Esophagus muscularis mucosa (tissue), 4 donors: Measurements from ENCODE around the gene CD22. TPM values are rescaled to one million over a fixed set of nuclear protein-coding genes. Genes with fewer than 3 reads are reported as not detected.

ENCODE experiments used
- DNase-seq: peaks from one replicate; pipeline ENCODE4 v3.0.0-alpha.2; 2017; ENCODE audit errors: extremely low spot score
- H3K27ac ChIP-seq, 4 donors: fragments of 200-600 bp; sonication (generic); replicated peaks in 1 of 4; 1 replicate in 3 of 4; 2 replicates in 1 of 4; pipeline ENCODE4 v1.5.1; 2016 to 2019; ENCODE audit warnings: mild to moderate bottlenecking in 1 of 4
- H3K27me3 ChIP-seq, 4 donors: fragments of 200-600 bp; sonication (generic); one replicate each; pipeline versions ENCODE4 v1.5.1 to v1.6.0; 2016 to 2019
- H3K36me3 ChIP-seq, 4 donors: fragments of 200-600 bp; sonication (generic); one replicate each; pipeline ENCODE4 v1.5.1; 2016 to 2019
- H3K4me1 ChIP-seq, 4 donors: fragments of 200-600 bp; sonication (generic); one replicate each; pipeline ENCODE4 v1.5.1; 2016 to 2019
- H3K4me3 ChIP-seq, 4 donors: fragments of 200-600 bp; sonication (generic); 1 replicate in 2 of 4; 2 replicates in 2 of 4; pipeline ENCODE4 v1.5.1; 2016 to 2019; ENCODE audit warnings: mild to moderate bottlenecking in 4 of 4, moderate library complexity in 1 of 4
- H3K9me3 ChIP-seq, 4 donors: fragments of 200-600 bp; sonication (generic); 1 replicate in 3 of 4; 2 replicates in 1 of 4; pipeline ENCODE4 v1.5.1; 2016 to 2019
- EP300 ChIP-seq: sonication (generic); formaldehyde crosslinking; IDR thresholded peaks from one replicate; pipeline ENCODE4 v1.6.1; 2017; ENCODE audit warnings: antibody characterized with exemption
- POLR2A ChIP-seq: fragments of 450-650 bp; IDR thresholded peaks from one replicate; pipeline ENCODE4 v1.6.1; 2017; ENCODE audit warnings: antibody characterized with exemption, moderate library complexity, mild to moderate bottlenecking, low read depth
- POLR2AphosphoS5 ChIP-seq, 2 donors: sonication (generic); formaldehyde crosslinking; IDR thresholded peaks; one replicate each; pipeline ENCODE4 v1.6.1; 2017; ENCODE audit warnings: antibody characterized with exemption in 2 of 2
- WGBS: methylation state at CpG from one replicate; pipeline ENCODE4 v1.1.5; 2018; 5-methylcytosine and 5-hydroxymethylcytosine counted together
- intact Hi-C: fragments of 100-400 bp; cut with DNase I; formaldehyde crosslinking; loops from one replicate; pipeline ENCODE4 v1.15.1; 2023
- total RNA-seq, 4 donors: library from RNA; depleted of rRNA; stranded (reverse); fragments of >200 nt; gene quantifications; one replicate each; pipeline versions ENCODE4 v1.1.0 to v1.2.1, GENCODE V29; 2016
- TF ChIP-seq, protein P1 (sequence below), 3 experiments: fragments of 200-600 bp in 2 of 3; fragments of 450-650 bp in 1 of 3; sonication (generic) in 2 of 3; IDR thresholded peaks; one replicate each; pipeline ENCODE4 v1.5.1; 2017 to 2019; ENCODE audit warnings: antibody characterized with exemption in 3 of 3, mild to moderate bottlenecking in 2 of 3, moderate library complexity in 1 of 3

CD22 gene
- total RNA-seq, 4 donors from 2014 or later: 2.3 to 12.5 (median 3.7) TPM

DNA sequence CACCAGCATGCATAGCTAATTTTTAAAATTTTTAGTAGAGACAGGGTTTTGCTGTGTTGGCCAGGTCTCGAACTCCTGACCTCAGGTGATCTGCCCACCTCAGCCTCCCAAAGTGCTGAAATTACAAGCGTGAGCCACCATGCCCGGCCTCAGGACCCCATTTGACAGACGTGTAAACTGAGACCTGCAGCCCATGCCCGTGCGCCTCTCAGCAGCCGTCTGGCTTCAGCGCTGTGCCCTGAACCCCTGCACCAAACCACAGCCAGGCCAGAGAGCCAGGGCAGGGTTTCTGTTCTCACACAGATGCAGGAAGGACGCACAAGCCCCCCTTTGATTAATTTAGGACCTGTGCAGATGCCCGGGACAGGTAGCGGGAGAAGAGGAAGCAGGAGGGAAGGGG lies 11.4 kb downstream of the CD22 start:
- H3K4me1 ChIP-seq: no peaks in the 10 kb centered on the region
- 83% methylated on average over 11 of the region's 11 CpGs for WGBS
- no peak for DNase-seq
- no peaks in the 10 kb centered on the region for H3K9me3 ChIP-seq
- H3K27me3 ChIP-seq: peaks cover 0 to 23% (median 0%) of the 10 kb centered on the region in 4 donors
- H3K36me3 ChIP-seq: no peaks in the 10 kb centered on the region
- H3K27ac ChIP-seq: no peak overlapping the region
- no peak for TF ChIP-seq POLR2A
- TF ChIP-seq, protein P1, sequence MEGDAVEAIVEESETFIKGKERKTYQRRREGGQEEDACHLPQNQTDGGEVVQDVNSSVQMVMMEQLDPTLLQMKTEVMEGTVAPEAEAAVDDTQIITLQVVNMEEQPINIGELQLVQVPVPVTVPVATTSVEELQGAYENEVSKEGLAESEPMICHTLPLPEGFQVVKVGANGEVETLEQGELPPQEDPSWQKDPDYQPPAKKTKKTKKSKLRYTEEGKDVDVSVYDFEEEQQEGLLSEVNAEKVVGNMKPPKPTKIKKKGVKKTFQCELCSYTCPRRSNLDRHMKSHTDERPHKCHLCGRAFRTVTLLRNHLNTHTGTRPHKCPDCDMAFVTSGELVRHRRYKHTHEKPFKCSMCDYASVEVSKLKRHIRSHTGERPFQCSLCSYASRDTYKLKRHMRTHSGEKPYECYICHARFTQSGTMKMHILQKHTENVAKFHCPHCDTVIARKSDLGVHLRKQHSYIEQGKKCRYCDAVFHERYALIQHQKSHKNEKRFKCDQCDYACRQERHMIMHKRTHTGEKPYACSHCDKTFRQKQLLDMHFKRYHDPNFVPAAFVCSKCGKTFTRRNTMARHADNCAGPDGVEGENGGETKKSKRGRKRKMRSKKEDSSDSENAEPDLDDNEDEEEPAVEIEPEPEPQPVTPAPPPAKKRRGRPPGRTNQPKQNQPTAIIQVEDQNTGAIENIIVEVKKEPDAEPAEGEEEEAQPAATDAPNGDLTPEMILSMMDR (IDR thresholded peaks at IDR 0.05): no peak
- TF ChIP-seq EP300: no peak
- no peak for TF ChIP-seq POLR2AphosphoS5 (IDR thresholded peaks at IDR 0.05)
- intact Hi-C loops: no loop called here
- no peak overlapping the region for H3K4me3 ChIP-seq

DNA sequence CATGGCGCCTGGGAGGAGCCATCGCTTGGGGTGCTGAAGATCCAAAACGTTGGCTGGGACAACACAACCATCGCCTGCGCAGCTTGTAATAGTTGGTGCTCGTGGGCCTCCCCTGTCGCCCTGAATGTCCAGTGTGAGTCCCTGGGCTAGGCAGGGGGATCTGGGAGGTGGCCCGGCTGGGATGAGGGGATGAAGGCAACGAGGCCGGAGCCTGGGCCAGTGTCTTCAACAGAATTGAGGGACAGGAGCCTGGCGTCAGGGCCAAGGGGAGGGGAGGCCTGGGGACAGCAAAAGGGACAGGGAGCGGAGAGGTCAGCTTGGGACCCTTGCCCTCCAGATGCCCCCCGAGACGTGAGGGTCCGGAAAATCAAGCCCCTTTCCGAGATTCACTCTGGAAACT lies 12.0 kb downstream of the CD22 start:
- no peak for DNase-seq
- intact Hi-C loops: no loop called here
- no peak overlapping the region for H3K4me3 ChIP-seq
- TF ChIP-seq, protein P1 (IDR thresholded peaks at IDR 0.05): no peak
- TF ChIP-seq POLR2AphosphoS5 (IDR thresholded peaks at IDR 0.05) (no peak), EP300 (no peak), POLR2A (no peak)
- H3K4me1 ChIP-seq: no peaks in the 10 kb centered on the region
- peaks cover 0 to 29% (median 0%) of the 10 kb centered on the region in 4 donors for H3K27me3 ChIP-seq
- no peaks in the 10 kb centered on the region for H3K36me3 ChIP-seq
- no peaks in the 10 kb centered on the region for H3K9me3 ChIP-seq
- H3K27ac ChIP-seq: no peak overlapping the region
- 78% methylated on average over 14 of the region's 16 CpGs for WGBS

DNA sequence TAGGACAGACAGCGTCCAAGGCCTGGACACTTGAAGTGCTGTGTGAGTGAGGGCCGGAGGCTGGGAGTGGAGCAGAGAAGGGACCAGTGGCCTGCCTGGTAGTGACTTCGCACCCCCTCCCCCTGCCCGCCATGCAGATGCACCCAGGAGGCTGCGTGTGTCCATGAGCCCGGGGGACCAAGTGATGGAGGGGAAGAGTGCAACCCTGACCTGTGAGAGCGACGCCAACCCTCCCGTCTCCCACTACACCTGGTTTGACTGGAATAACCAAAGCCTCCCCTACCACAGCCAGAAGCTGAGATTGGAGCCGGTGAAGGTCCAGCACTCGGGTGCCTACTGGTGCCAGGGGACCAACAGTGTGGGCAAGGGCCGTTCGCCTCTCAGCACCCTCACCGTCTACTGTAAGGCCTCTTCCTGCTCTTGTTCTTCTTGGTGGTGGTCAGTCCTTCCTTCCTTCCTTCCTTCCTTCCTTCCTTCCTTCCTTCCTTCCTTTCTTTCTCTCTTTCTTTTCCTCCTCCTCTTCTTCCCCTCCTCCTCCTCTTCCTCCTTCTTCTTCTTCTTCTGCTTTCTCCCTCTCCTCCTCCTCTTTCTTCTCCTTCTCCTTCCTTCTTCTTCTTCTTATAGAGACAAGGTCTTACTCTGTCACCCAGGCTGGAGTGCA lies 12.7 kb downstream of the CD22 start:
- intact Hi-C loops: no loop called here
- Histone ChIP-seq H3K27ac (no peak overlapping the region), H3K4me3 (no peak overlapping the region), H3K4me1 (no peaks in the 10 kb centered on the region), H3K27me3 (peaks cover 0 to 36% (median 0%) of the 10 kb centered on the region in 4 donors), H3K36me3 (no peaks in the 10 kb centered on the region), H3K9me3 (no peaks in the 10 kb centered on the region)
- 85% methylated on average over 11 of the region's 14 CpGs for WGBS
- TF ChIP-seq, protein P1 (IDR thresholded peaks at IDR 0.05): no peak
- TF ChIP-seq POLR2AphosphoS5 (IDR thresholded peaks at IDR 0.05): no peak
- no peak for TF ChIP-seq EP300
- TF ChIP-seq POLR2A: no peak
- no peak for DNase-seq

DNA sequence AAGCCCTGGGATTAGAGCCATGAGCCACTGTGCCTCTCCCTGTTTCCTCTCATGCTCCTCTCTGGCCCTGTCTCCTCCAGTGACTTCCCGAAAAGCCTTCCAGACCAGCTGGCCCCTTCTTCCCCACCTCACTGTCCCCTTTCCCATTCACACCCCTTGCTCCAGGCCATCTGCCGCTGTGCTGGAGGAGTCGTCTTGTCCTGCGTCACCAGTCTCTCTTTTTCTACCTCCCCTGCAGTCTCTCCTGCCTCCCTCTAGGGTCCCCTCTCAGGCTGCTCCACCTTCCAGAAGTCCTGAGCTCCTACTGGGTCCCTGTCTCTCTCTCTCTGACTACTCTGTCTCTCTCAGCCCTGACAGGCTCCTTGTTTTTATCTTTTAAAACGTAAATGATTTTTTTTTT lies 13.4 kb downstream of the CD22 start:
- H3K4me3 ChIP-seq: no peak overlapping the region
- intact Hi-C loops: no loop called here
- H3K27me3 ChIP-seq: peaks cover 0 to 36% (median 0%) of the 10 kb centered on the region in 4 donors
- no peaks in the 10 kb centered on the region for H3K36me3 ChIP-seq
- 72% methylated on average over 5 of the region's 5 CpGs for WGBS
- DNase-seq: no peak
- H3K4me1 ChIP-seq: no peaks in the 10 kb centered on the region
- TF ChIP-seq, protein P1 (IDR thresholded peaks at IDR 0.05): no peak
- TF ChIP-seq POLR2A (no peak), EP300 (no peak), POLR2AphosphoS5 (IDR thresholded peaks at IDR 0.05) (no peak)
- H3K27ac ChIP-seq: no peak overlapping the region
- no peaks in the 10 kb centered on the region for H3K9me3 ChIP-seq
